Measurements from ENCODE around the gene MBD2. TPM values are rescaled to one million over a fixed set of nuclear protein-coding genes. Genes with fewer than 3 reads are reported as not detected.

The MBD2 gene
- total RNA-seq, 2 donors from 2014 or later: 35.9 to 39.2 TPM

DNA sequence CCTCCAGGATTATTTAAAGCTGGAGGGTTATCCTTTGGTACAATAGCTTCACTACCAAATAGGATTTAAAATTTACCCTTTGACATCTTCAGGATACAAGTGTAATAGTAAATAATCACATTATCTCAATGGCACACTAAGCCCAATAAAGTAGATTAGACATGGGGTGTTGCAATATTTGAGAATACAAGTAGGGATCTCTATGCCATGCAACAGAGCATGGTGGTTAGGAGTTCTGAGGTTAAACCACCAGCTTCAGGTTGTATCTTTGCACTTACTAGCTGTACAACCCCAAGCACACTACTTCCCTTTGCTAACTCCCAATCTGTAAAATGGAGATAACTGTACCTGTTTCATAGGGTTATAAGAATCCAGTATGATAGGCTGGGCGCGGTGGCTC is 6.2 kb downstream of the MBD2 start:
- peaks cover 17% of the 10 kb centered on the region for H3K36me3 Mint-ChIP-seq (ENCODE audit: low read depth)
- Histone ChIP-seq H3K4me1 (ENCODE audit: control insufficient read depth, insufficient read depth, low read length) (peaks cover 4% of the 10 kb centered on the region), H3K36me3 (ENCODE audit: control insufficient read depth, insufficient read depth, low read length) (peaks cover 15% of the 10 kb centered on the region), H3K4me3 (ENCODE audit: low read length) (no peak overlapping the region), H3K9me3 (ENCODE audit: control insufficient read depth, low read length) (no peaks in the 10 kb centered on the region), H3K27me3 (ENCODE audit: control insufficient read depth, insufficient read depth, low read length, poor library complexity, severe bottlenecking) (no peaks in the 10 kb centered on the region), H3K9ac (ENCODE audit: extremely low read depth, low read length, poor library complexity, severe bottlenecking) (no peak overlapping the region), H3K27ac (ENCODE audit: low read depth, low read length) (no peak overlapping the region)
- H3K4me3 Mint-ChIP-seq: no peak overlapping the region
- no peak overlapping the region for H3K27ac Mint-ChIP-seq
- no peaks in the 10 kb centered on the region for H3K27me3 Mint-ChIP-seq (ENCODE audit: insufficient read depth)
- H3K4me1 Mint-ChIP-seq: peaks cover 17% of the 10 kb centered on the region
- TF ChIP-seq, protein P1, sequence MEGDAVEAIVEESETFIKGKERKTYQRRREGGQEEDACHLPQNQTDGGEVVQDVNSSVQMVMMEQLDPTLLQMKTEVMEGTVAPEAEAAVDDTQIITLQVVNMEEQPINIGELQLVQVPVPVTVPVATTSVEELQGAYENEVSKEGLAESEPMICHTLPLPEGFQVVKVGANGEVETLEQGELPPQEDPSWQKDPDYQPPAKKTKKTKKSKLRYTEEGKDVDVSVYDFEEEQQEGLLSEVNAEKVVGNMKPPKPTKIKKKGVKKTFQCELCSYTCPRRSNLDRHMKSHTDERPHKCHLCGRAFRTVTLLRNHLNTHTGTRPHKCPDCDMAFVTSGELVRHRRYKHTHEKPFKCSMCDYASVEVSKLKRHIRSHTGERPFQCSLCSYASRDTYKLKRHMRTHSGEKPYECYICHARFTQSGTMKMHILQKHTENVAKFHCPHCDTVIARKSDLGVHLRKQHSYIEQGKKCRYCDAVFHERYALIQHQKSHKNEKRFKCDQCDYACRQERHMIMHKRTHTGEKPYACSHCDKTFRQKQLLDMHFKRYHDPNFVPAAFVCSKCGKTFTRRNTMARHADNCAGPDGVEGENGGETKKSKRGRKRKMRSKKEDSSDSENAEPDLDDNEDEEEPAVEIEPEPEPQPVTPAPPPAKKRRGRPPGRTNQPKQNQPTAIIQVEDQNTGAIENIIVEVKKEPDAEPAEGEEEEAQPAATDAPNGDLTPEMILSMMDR (conservative IDR thresholded peaks at IDR 0.05): no peak
- no peak for DNase-seq
- H3K9me3 Mint-ChIP-seq: no peaks in the 10 kb centered on the region
- WGBS, 2 experiments (ENCODE audit: insufficient coverage in 1 of 2, insufficient read length in 1 of 2): 98 to 100% methylated on average over 2 of the region's 2 CpGs

DNA sequence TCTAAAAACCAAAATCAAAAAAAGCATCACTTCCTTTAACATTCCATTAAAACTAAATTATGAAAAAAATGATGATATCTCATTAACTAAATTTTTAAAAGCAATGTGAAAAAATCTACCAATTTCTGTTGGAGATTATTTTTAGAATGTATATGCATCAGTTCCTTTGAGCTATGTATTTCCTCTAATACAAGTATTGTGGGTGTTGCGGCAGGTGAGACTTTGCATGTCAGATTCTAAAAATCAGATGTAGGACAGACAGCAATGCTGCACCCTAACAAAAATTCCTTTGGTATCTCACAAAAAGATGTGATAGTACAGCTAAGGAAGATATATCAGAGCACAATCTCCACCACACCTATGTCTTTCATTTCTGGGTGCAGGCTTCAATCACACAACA is 6.8 kb downstream of the MBD2 start:
- Histone ChIP-seq H3K9ac (ENCODE audit: extremely low read depth, low read length, poor library complexity, severe bottlenecking) (no peak overlapping the region), H3K27ac (ENCODE audit: low read depth, low read length) (no peak overlapping the region), H3K9me3 (ENCODE audit: control insufficient read depth, low read length) (no peaks in the 10 kb centered on the region), H3K36me3 (ENCODE audit: control insufficient read depth, insufficient read depth, low read length) (peaks cover 15% of the 10 kb centered on the region), H3K27me3 (ENCODE audit: control insufficient read depth, insufficient read depth, low read length, poor library complexity, severe bottlenecking) (no peaks in the 10 kb centered on the region), H3K4me3 (ENCODE audit: low read length) (no peak overlapping the region), H3K4me1 (ENCODE audit: control insufficient read depth, insufficient read depth, low read length) (peaks cover 4% of the 10 kb centered on the region)
- Mint-ChIP-seq H3K4me1 (peaks cover 11% of the 10 kb centered on the region), H3K36me3 (ENCODE audit: low read depth) (peaks cover 17% of the 10 kb centered on the region), H3K4me3 (no peak overlapping the region), H3K27ac (no peak overlapping the region), H3K27me3 (ENCODE audit: insufficient read depth) (no peaks in the 10 kb centered on the region), H3K9me3 (no peaks in the 10 kb centered on the region)
- no peak for DNase-seq
- 100% methylated on average over 1 of the region's 1 CpG; no CpG with 5 or more reads in 1 of the 2 experiments for WGBS, 2 experiments (ENCODE audit: insufficient coverage in 1 of 2, insufficient read length in 1 of 2)
- TF ChIP-seq, protein P1 (conservative IDR thresholded peaks at IDR 0.05): no peak

DNA sequence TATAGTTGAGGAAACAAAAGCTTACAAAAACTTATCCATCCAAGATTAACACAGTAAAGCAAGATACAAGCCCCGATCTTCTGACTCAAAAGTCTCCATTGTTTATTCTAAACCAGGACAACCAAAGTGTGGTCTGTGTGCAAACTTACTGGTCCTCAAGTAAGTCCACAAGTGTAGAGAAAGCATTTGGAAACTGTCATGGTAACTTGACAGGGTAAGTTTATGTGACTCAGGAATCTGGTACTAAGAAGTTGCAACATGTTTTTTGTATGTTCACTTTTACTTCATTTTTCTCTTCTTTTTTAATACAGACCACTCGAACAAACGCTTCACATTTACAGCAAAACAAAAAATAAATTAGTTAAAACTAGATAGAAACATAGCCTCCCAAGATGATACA is 9.4 kb downstream of the MBD2 start:
- H3K4me1 ChIP-seq (ENCODE audit: control insufficient read depth, insufficient read depth, low read length): no peaks in the 10 kb centered on the region
- Mint-ChIP-seq H3K4me1 (peaks cover 5% of the 10 kb centered on the region), H3K9me3 (no peaks in the 10 kb centered on the region), H3K4me3 (no peak overlapping the region), H3K36me3 (ENCODE audit: low read depth) (peaks cover 5% of the 10 kb centered on the region), H3K27me3 (ENCODE audit: insufficient read depth) (no peaks in the 10 kb centered on the region), H3K27ac (no peak overlapping the region)
- no peaks in the 10 kb centered on the region for H3K9me3 ChIP-seq (ENCODE audit: control insufficient read depth, low read length)
- no peak overlapping the region for H3K27ac ChIP-seq (ENCODE audit: low read depth, low read length)
- TF ChIP-seq, protein P1 (conservative IDR thresholded peaks at IDR 0.05): no peak
- H3K9ac ChIP-seq (ENCODE audit: extremely low read depth, low read length, poor library complexity, severe bottlenecking): no peak overlapping the region
- no peak for DNase-seq
- peaks cover 9% of the 10 kb centered on the region for H3K36me3 ChIP-seq (ENCODE audit: control insufficient read depth, insufficient read depth, low read length)
- H3K4me3 ChIP-seq (ENCODE audit: low read length): no peak overlapping the region
- 87 to 100% methylated on average over 1 to 3 of the region's 3 CpGs for WGBS, 2 experiments (ENCODE audit: insufficient coverage in 1 of 2, insufficient read length in 1 of 2)
- H3K27me3 ChIP-seq (ENCODE audit: control insufficient read depth, insufficient read depth, low read length, poor library complexity, severe bottlenecking): no peaks in the 10 kb centered on the region
